Stimulated activated CD4-positive, alpha-beta T cell treated with anti-CD3 and anti-CD28 coated beads, Interleukin-12 subunit alpha, Interleukin-12 subunit beta, amount 100 ng/mL, for 4 hours (primary cell): ENCODE data around the gene PIK3CG.
"Not testable (repeated sequence)": the region's sequence is repeated elsewhere in the genome, so short reads cannot be mapped to it uniquely, and the experiment has no call there.

Experiments used
- DNase-seq: peaks from one replicate; pipeline ENCODE4 v3.0.0-alpha.2; 2020

The PIK3CG gene

GRCh38 chr7:106944035-106944665 lies 79.1 kb downstream of the PIK3CG start:
- DNase-seq, result no peak

GRCh38 chr7:106947244-106947728 lies 82.2 kb downstream of the PIK3CG start:
- DNase-seq, result no peak

GRCh38 chr7:106952001-106952657 lies 87.0 kb downstream of the PIK3CG start:
- no peak for DNase-seq

GRCh38 chr7:106952658-106953231 lies 87.7 kb downstream of the PIK3CG start:
- no peak for DNase-seq

GRCh38 chr7:106954840-106955239 lies 89.8 kb downstream of the PIK3CG start:
- no peak for DNase-seq

- DNase-seq, result not testable (repeated sequence)
Measured at GRCh38 chr7:106955857-106956256, 90.8 kb downstream of the PIK3CG start.
